GM12873 (cell line): ENCODE data around the gene LRRC8B.

Experiments
- TF ChIP-seq, protein P1 (sequence below): IDR thresholded peaks from 2 replicates; pipeline ENCODE4 v1.5.1; 2012; ENCODE audit warnings: low read depth, mild to moderate bottlenecking, moderate library complexity, low read length, control low read depth; ENCODE audit not compliant: insufficient read depth; ENCODE audit errors: missing control alignments

LRRC8B gene

DNA sequence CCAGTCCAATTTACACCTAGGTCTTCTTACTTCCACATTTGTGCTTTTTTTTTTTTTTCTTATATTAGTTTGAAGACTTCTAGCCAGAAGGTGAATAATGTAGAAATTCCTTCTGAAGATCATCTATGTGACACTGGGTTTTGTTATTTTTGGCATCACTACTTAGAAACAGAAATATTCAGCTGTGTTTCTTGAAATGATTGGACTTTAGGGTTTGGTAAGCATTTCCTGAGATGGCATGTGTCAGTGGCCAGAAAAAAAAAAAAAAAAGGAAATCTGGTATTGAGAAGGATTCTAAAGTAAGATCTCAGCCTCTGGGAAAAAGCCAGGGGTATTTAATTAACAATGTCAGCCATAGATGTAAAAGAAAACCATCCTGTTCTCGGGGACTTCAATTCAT, 64.9 kb downstream of the LRRC8B start:
- TF ChIP-seq, protein P1, sequence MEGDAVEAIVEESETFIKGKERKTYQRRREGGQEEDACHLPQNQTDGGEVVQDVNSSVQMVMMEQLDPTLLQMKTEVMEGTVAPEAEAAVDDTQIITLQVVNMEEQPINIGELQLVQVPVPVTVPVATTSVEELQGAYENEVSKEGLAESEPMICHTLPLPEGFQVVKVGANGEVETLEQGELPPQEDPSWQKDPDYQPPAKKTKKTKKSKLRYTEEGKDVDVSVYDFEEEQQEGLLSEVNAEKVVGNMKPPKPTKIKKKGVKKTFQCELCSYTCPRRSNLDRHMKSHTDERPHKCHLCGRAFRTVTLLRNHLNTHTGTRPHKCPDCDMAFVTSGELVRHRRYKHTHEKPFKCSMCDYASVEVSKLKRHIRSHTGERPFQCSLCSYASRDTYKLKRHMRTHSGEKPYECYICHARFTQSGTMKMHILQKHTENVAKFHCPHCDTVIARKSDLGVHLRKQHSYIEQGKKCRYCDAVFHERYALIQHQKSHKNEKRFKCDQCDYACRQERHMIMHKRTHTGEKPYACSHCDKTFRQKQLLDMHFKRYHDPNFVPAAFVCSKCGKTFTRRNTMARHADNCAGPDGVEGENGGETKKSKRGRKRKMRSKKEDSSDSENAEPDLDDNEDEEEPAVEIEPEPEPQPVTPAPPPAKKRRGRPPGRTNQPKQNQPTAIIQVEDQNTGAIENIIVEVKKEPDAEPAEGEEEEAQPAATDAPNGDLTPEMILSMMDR = no peak

DNA sequence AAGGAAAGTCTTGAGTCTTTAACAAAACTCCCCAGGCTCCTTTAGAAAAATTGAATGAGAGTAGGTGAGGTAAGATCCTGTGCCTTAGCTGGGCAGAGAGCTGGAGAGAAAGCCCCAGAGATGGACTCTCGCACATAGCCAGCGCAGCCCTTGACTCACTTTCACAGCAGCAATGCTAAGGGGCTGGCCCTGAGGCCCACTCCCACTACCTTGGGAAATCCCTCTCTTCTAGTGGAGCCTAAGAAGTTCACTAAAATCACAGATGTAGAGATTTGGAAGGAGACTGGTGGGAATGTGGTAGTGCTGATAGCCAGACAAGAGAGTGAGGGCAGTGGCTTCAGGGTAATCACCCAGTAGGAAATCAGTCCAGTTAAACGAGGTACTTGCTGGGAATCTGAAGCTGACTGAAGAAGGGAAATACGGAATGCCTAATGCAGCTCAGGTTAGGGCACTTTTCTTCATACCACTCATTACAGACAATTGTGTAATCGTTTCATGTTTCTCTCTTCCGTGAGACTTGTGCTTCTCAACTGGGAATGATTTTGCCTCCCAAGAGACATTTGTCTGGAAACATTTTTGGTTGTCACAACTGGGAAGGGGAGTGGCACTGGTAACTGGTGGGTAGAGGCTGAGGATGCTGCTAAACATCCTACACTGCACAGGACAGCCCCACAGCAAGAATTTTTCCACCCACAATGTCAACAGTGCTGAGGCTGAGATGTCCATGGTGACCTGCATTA, 65.9 kb downstream of the LRRC8B start:
- TF ChIP-seq, protein P1 = no peak

DNA sequence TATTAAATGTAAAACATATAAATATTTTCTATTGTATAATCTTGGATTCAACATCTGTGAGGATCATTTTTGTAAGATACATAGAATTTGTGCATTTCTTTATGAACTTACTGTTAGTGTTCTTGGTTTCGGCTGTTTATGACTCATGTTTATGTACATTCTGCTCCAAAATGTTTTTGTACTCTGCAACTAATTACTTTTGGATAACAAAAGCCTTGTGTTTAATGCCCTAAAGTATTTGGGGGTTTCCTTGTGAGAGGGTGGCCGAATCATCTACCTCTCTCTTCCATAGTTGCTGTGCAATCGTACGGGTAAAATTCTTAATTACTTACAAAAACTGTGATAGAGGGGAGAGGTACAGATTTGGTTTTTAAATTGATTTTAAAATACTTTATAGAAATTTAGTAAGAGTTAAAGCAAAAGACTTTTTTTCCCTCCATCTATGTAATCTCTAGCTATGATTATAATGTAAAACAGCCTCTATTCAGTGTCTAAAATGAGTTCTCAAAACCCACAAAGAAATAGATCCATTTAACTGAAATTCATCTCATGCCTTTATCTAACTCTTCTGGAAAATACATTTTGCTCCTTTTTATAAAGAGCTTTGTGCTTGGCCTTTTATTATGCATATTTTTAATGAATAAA, 69.6 kb downstream of the LRRC8B start:
- TF ChIP-seq, protein P1 = no peak

DNA sequence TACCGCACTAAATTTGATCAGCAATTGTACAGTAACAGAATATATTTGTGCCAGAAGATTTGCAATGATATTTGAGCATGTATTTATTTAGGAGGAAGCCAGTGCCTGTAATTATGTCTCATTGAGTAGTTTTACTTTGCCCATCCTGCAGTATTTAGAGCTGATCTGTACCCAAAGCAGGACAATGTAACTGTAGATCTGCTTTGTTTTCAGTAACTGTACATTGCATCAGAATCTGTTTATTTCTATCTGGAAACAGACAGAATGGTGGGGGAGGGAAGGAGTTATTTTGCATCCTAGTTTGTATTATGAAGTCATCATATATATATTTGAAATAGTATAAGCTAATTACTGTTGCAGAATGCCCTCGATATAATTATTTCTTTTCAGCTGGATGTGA, 72.1 kb downstream of the LRRC8B start:
- TF ChIP-seq, protein P1 = no peak

DNA sequence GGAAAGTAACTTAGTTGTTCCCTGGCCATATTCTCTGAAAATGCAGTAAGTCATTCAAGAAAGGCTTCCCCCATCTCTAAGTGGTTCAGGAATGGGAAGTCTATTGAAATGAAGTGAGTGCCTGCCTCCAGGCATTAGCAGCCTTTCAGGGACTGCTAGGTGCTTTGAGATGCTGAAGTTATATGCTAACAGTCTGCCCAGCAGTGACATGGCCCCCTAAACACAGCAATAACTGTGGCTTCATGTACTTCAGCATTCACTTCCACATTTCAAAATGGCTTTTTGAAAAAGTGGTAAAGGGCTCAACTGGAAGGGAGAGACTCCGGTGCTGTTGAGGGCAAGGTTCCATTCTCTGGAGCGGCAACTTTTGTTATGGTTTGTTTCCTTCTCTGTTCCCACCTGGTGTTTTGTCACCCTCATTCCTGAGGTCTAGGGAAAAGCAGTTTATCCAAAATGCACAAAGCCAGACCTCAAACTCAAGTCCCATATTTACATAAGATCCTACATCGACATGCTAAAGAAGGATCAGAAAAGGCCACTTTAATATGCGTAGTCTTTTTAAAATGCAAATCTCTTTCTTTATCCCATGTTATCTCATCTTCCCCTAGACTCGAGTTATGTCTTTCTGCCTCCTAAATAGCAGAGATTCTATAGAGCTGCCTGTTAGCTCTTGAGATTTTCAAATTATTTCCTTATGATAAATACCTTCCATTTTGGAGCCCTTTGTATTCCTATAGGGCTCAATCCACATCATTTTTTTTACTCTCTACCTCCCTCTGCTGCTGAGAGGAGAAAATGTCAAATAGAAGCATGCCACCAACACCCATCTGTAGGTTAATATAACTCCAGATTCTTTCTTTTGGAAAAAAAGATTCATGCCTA, 74.1 kb downstream of the LRRC8B start:
- TF ChIP-seq, protein P1 = peak; percentile 62

DNA sequence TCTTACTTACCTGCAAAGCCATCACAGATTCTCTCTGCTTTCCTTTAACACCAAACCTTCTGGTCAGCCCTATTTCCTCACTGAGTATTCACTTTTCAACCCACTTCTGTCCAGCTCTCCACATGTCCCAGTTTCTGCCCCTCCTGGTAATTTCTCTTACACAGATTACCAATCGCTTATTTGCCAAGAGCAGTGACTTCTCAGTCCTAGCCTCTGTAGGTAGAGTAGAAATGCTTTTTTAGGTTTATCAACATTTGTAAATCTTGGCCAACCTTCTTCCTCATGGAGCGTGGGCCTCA, 74.7 kb downstream of the LRRC8B start:
- TF ChIP-seq, protein P1 = no peak
